Measurements from ENCODE around the gene CSH2.
"Not testable (repeated sequence)": the region's sequence is repeated elsewhere in the genome, so short reads cannot be mapped to it uniquely, and the experiment has no call there.

Gene CSH2

GRCh38 chr17:63894821-63895220 lies 21.3 kb upstream of the CSH2 start:
- not testable (repeated sequence) for DNase-seq

- not testable (repeated sequence) for DNase-seq
Observed at GRCh38 chr17:63894021-63894420, 20.5 kb upstream of the CSH2 start.

- not testable (repeated sequence) for DNase-seq
Observed at GRCh38 chr17:63892316-63893037, 19.0 kb upstream of the CSH2 start.

- DNase-seq = not testable (repeated sequence)
Observed at GRCh38 chr17:63889026-63889848, 15.8 kb upstream of the CSH2 start.

GRCh38 chr17:63885119-63885518 lies 11.6 kb upstream of the CSH2 start:
- not testable (repeated sequence) for DNase-seq

GRCh38 chr17:63882626-63883126 lies 9.2 kb upstream of the CSH2 start:
- not testable (repeated sequence) for DNase-seq

- no peak for DNase-seq
Observed at GRCh38 chr17:63881935-63882601, 8.6 kb upstream of the CSH2 start, which contains the start of gene GH2. GH2 (minus strand) TSS chr17:63881944; CDS start chr17:63881801, 143 bp downstream.

- not testable (repeated sequence) for DNase-seq
Observed at GRCh38 chr17:63881337-63881736, 7.9 kb upstream of the CSH2 start.

- no peak for DNase-seq
Observed at GRCh38 chr17:63880706-63881105, 7.2 kb upstream of the CSH2 start.

- DNase-seq = not testable (repeated sequence)
Observed at GRCh38 chr17:63878413-63878812, 4.9 kb upstream of the CSH2 start.

- DNase-seq = not testable (repeated sequence)
Observed at GRCh38 chr17:63874693-63875092, 1.2 kb upstream of the CSH2 start.

- DNase-seq = not testable (repeated sequence)
Observed at GRCh38 chr17:63874061-63874626, 667 bp upstream of the CSH2 start.

- not testable (repeated sequence) for DNase-seq
Observed at GRCh38 chr17:63871646-63872365, 1.7 kb downstream of the CSH2 start.

- DNase-seq = not testable (repeated sequence)
Observed at GRCh38 chr17:63870292-63870665, 3.2 kb downstream of the CSH2 start.

GRCh38 chr17:63869491-63870291 lies 3.8 kb downstream of the CSH2 start:
- not testable (repeated sequence) for DNase-seq

- not testable (repeated sequence) for DNase-seq
Observed at GRCh38 chr17:63866625-63867024, 6.9 kb downstream of the CSH2 start.

GRCh38 chr17:63859257-63859656 lies 14.2 kb downstream of the CSH2 start:
- DNase-seq = no peak

GRCh38 chr17:63856425-63856824 lies 17.1 kb downstream of the CSH2 start:
- DNase-seq = not testable (repeated sequence)

- DNase-seq = no peak
Observed at GRCh38 chr17:63855185-63855584, 18.3 kb downstream of the CSH2 start.

GRCh38 chr17:63854709-63855108 lies 18.8 kb downstream of the CSH2 start:
- no peak for DNase-seq

GRCh38 chr17:63853260-63853659 lies 20.2 kb downstream of the CSH2 start:
- no peak for DNase-seq
